Measurements from ENCODE around the gene CSNK2A2.

GRCh38 chr16:58211245-58211644, 13.3 kb upstream of the CSNK2A2 start:
- no peak for TF ChIP-seq CTCF (IDR thresholded peaks at IDR 0.05; ENCODE audit: insufficient read depth, low read length, poor library complexity, severe bottlenecking)
- no peak for TF ChIP-seq EZH2phosphoT487 (conservative IDR thresholded peaks at IDR 0.05; ENCODE audit: low read length)
